ENCODE measurements around the gene FES. TPM values are rescaled to one million over a fixed set of nuclear protein-coding genes. Genes with fewer than 3 reads are reported as not detected.
"Not testable (repeated sequence)": the region's sequence is repeated elsewhere in the genome, so short reads cannot be mapped to it uniquely, and the experiment has no call there.

The FES gene
- total RNA-seq, 4 donors from 2014 or later = 5.3 to 13.5 (median 10.1) TPM

DNA sequence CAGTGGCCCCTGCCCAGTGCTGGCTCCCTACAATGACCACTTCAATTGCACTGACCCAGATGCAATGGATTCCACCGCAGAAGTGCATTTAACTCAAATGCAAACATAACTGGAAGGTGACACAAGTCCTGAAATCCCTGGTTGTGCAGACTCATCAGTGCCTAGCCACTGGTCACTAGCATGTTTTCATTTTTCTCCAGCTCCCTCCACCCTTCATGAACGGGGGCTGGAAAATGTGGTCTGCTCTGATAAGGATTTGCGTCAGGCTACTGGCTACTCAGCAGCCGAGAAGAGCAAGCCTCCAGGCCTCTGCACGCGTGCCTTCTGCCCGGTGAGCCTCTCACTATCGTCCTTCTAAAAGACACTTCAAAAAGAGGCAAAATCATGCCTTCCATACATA is 43.4 kb upstream of the FES start:
- in situ Hi-C loops (cut with MboI; ENCODE audit: low sequenced_read_pairs in 4 of 4) = no loop called here

GRCh38 chr15:90844696-90845095 is 39.6 kb upstream of the FES start:
- no peaks in the 10 kb centered on the region for H3K9me3 ChIP-seq
- intact Hi-C loops (cut with DNase I; ENCODE audit: low total_unique reads) (no loop called here), in situ Hi-C loops (cut with MboI; ENCODE audit: low sequenced_read_pairs in 4 of 4) (no loop called here)
- no peaks in the 10 kb centered on the region for H3K36me3 ChIP-seq
- TF ChIP-seq POLR2A (IDR thresholded peaks at IDR 0.05) (no peak), CTCF (IDR thresholded peaks at IDR 0.05 in 4 of 5, conservative IDR thresholded peaks at IDR 0.05 in 1 of 5) (no peak)
- ATAC-seq (no peak), DNase-seq (no peak)
- no peaks in the 10 kb centered on the region for H3K4me1 ChIP-seq
- H3K27me3 ChIP-seq = no peaks in the 10 kb centered on the region
- H3K27ac ChIP-seq = peak overlapping the region in 1 of 4 donors; percentile 36
- no peak overlapping the region for H3K4me3 ChIP-seq

More for the DNA sequence above, 43.4 kb upstream of the FES start:
- no peak for TF ChIP-seq POLR2A (IDR thresholded peaks at IDR 0.05)
- TF ChIP-seq CTCF (IDR thresholded peaks at IDR 0.05 in 4 of 5, conservative IDR thresholded peaks at IDR 0.05 in 1 of 5) = no peak
- ATAC-seq (no peak), DNase-seq (no peak)
- Histone ChIP-seq H3K36me3 (no peaks in the 10 kb centered on the region), H3K4me3 (no peak overlapping the region), H3K9me3 (no peaks in the 10 kb centered on the region), H3K4me1 (no peaks in the 10 kb centered on the region), H3K27me3 (no peaks in the 10 kb centered on the region), H3K27ac (no peak overlapping the region)
- intact Hi-C loops (cut with DNase I; ENCODE audit: low total_unique reads) = no loop called here

DNA sequence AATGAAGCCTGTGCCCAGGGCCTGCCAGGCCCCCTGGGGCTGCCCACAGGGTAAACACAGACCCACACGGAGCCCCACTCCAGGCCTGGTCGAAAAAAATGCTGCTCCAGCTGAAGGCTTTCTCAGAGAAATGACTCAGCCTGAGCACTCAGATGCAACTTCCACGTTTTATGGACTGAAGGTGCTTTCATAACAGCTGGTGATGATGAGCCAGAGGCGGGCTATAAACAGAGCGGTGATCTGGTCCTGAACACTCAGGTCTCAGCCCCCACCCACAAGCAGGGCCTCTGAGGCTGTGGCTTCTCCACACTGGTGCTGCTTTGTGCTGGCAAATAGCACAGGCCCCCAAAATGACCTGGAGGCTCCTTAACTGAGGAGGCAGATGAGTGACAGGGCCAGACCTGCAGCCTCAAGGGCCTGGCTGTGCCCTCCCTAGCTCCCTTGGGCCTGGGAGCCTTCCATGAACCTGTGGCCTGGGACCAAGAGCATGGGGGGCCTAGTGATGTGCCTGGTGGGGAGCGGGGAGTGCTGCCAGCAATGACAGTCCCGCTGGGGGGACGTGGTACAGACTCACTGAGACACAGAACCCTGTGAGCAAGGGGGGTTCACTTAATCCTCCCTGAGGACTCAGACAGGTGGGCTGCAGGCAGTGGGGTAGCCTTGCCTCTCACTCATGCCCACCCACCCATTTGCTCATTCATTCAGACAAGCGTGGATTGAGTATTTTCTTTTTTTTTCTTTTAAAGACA is 38.9 kb upstream of the FES start:
- ATAC-seq (peak; percentile 78 to 80), DNase-seq (peak in 1 of 2 donors; percentile 46)
- intact Hi-C loops (cut with DNase I; ENCODE audit: low total_unique reads) = no loop called here
- Histone ChIP-seq H3K4me1 (no peaks in the 10 kb centered on the region), H3K4me3 (no peak overlapping the region), H3K36me3 (no peaks in the 10 kb centered on the region), H3K27ac (peak overlapping the region in 1 of 4 donors; percentile 36), H3K9me3 (no peaks in the 10 kb centered on the region), H3K27me3 (no peaks in the 10 kb centered on the region)
- in situ Hi-C loops (cut with MboI; ENCODE audit: low sequenced_read_pairs in 4 of 4) = no loop called here
- TF ChIP-seq CTCF (IDR thresholded peaks at IDR 0.05 in 4 of 5, conservative IDR thresholded peaks at IDR 0.05 in 1 of 5) = no peak
- no peak for TF ChIP-seq POLR2A (IDR thresholded peaks at IDR 0.05)

DNA sequence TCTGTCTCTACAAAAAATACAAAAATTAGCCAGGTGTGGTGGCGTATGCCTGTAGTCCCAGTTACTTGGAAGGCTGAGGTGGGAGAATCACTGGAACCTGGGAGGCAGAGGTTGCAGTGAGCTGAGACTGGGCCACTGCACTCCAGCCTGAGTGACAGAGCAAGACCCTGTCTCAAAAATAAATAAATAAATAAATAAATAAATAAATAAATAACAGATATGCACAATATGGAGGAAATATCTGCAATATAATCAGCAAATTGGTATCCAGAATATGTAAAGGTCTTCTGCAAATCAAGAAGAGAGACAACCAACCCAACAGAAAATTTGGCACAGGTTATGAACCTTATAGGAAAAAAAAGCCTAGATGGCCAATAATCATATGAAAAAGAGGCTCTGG is 34.9 kb upstream of the FES start:
- DNase-seq; H3K27ac ChIP-seq; in situ Hi-C loops (cut with MboI; ENCODE audit: low sequenced_read_pairs in 4 of 4); H3K4me3 ChIP-seq; H3K36me3 ChIP-seq; intact Hi-C loops (cut with DNase I; ENCODE audit: low total_unique reads); H3K4me1 ChIP-seq; ATAC-seq; H3K9me3 ChIP-seq; H3K27me3 ChIP-seq: not testable (repeated sequence)

GRCh38 chr15:90851114-90851513 is 33.2 kb upstream of the FES start:
- no peaks in the 10 kb centered on the region for H3K36me3 ChIP-seq
- DNase-seq (no peak), ATAC-seq (no peak)
- TF ChIP-seq POLR2A (IDR thresholded peaks at IDR 0.05) (no peak), CTCF (IDR thresholded peaks at IDR 0.05 in 4 of 5, conservative IDR thresholded peaks at IDR 0.05 in 1 of 5) (no peak)
- in situ Hi-C loops (cut with MboI; ENCODE audit: low sequenced_read_pairs in 4 of 4) = no loop called here
- intact Hi-C loops (cut with DNase I; ENCODE audit: low total_unique reads) = no loop called here
- no peak overlapping the region for H3K27ac ChIP-seq
- no peaks in the 10 kb centered on the region for H3K4me1 ChIP-seq
- H3K27me3 ChIP-seq = no peaks in the 10 kb centered on the region
- no peaks in the 10 kb centered on the region for H3K9me3 ChIP-seq
- H3K4me3 ChIP-seq = no peak overlapping the region

All from gastrocnemius medialis (tissue), 4 donors.